BE2C (cell line): Measurements from ENCODE around the gene HIF1AN.

Experiments
- DNase-seq: peaks from one replicate; pipeline ENCODE4 v3.0.0-alpha.2; 2020
- H3K27me3 ChIP-seq: fragments of 250-450 bp; sonication (Bioruptor Pico); 2 replicates; pipeline ENCODE4 v1.5.1; 2020; ENCODE audit warnings: mild to moderate bottlenecking
- H3K36me3 ChIP-seq: fragments of 250-450 bp; sonication (Bioruptor Pico); 2 replicates; pipeline ENCODE4 v1.5.1; 2020; ENCODE audit warnings: mild to moderate bottlenecking
- H3K4me1 ChIP-seq: fragments of 250-450 bp; sonication (Bioruptor Pico); 2 replicates; pipeline ENCODE4 v1.5.1; 2020
- H3K4me3 ChIP-seq: 2 replicates; pipeline ENCODE4 v1.5.1; 2011; ENCODE audit warnings: low read depth, low read length
- H3K9me3 ChIP-seq: fragments of 250-450 bp; sonication (Bioruptor Pico); 2 replicates; pipeline ENCODE4 v1.5.1; 2020
- CTCF ChIP-seq: IDR thresholded peaks from 2 replicates; pipeline ENCODE4 v1.5.1; 2012; ENCODE audit warnings: mild to moderate bottlenecking, low read depth, low read length

HIF1AN gene

GRCh38 chr10:100565206-100565985 lies 29.7 kb downstream of the HIF1AN start:
- no peaks in the 10 kb centered on the region for H3K36me3 ChIP-seq
- DNase-seq: no peak
- H3K4me3 ChIP-seq: no peak overlapping the region
- no peak for TF ChIP-seq CTCF
- no peaks in the 10 kb centered on the region for H3K4me1 ChIP-seq
- peaks cover 6% of the 10 kb centered on the region; the same call in 1 of the 2 replicates for H3K27me3 ChIP-seq
- H3K9me3 ChIP-seq: no peaks in the 10 kb centered on the region

GRCh38 chr10:100566561-100566960 lies 30.8 kb downstream of the HIF1AN start:
- no peak for TF ChIP-seq CTCF
- Histone ChIP-seq H3K4me1 (no peaks in the 10 kb centered on the region), H3K27me3 (peaks cover 6% of the 10 kb centered on the region; the same call in 1 of the 2 replicates), H3K36me3 (no peaks in the 10 kb centered on the region), H3K9me3 (no peaks in the 10 kb centered on the region), H3K4me3 (no peak overlapping the region)
- no peak for DNase-seq

GRCh38 chr10:100567249-100567648 lies 31.5 kb downstream of the HIF1AN start:
- Histone ChIP-seq H3K9me3 (no peaks in the 10 kb centered on the region), H3K36me3 (no peaks in the 10 kb centered on the region), H3K4me3 (no peak overlapping the region), H3K27me3 (peaks cover 5% of the 10 kb centered on the region; the same call in 1 of the 2 replicates), H3K4me1 (no peaks in the 10 kb centered on the region)
- no peak for DNase-seq
- no peak for TF ChIP-seq CTCF

GRCh38 chr10:100567826-100568225 lies 32.1 kb downstream of the HIF1AN start:
- Histone ChIP-seq H3K27me3 (no peaks in the 10 kb centered on the region; the same call in 1 of the 2 replicates), H3K36me3 (no peaks in the 10 kb centered on the region), H3K9me3 (no peaks in the 10 kb centered on the region), H3K4me1 (no peaks in the 10 kb centered on the region), H3K4me3 (no peak overlapping the region)
- DNase-seq: no peak
- no peak for TF ChIP-seq CTCF

- Histone ChIP-seq H3K9me3 (no peaks in the 10 kb centered on the region), H3K4me1 (no peaks in the 10 kb centered on the region), H3K36me3 (no peaks in the 10 kb centered on the region), H3K4me3 (no peak overlapping the region), H3K27me3 (no peaks in the 10 kb centered on the region; the same call in 1 of the 2 replicates)
- DNase-seq: no peak
- no peak for TF ChIP-seq CTCF
These were observed 33.2 kb downstream of the HIF1AN start for GRCh38 chr10:100568912-100569311.
